SHP77 (cell line): ENCODE results near the gene ZNF292.

ENCODE experiments used
- DNase-seq, 2 experiments: peaks; one replicate each; lab custom pipeline; 2025; lab: John Stamatoyannopoulos, UW

The ZNF292 gene

DNA sequence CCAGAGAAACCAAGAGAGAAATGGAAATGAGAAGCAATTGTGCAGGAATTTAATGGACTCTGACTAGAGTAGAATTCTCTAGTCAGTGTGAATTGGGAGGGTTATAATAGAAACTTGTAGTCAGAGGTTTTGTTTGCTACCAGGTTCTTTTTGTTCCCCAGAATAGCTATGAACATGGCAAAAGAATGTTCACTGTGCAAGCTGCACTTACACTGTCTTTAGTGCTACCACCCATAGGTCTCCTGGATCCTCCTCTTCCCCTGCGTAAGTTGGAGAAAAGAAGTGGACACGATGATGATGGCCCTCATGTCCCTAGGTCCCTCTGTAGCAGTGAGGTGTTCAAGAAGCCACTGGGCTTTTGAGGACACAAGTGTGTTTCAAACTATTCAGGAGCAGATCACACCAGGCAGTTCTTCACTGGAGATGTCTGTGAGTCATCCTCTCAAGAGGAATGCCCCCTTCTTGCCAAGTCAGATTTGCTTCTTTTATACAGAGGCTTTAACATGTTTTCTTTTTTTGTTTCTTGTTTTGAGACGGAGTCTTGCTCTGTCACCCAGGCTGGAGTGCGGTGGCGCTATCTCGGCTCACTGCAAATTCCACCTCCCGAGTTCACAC is 119.4 kb downstream of the ZNF292 start:
- DNase-seq: no peak

DNA sequence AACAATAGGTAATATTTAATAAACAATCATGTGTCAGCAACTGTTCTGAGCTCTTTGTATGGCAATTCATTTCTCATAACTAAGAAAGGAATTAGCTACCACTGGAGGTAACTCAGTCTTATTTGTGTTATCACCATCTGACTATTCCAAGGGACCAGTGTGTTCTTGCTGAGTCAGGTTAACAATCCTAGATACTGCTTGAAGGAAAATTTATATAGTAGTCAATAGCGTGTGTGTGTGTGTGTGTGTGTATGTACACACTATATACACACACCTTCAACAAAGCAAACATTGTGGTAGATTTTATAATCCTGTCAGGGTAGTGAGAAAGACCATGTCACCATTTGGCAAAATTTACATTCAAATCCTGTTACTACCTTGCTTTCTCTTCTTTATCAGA is 121.3 kb downstream of the ZNF292 start:
- DNase-seq: peak in 1 of 2 experiments; percentile 0

DNA sequence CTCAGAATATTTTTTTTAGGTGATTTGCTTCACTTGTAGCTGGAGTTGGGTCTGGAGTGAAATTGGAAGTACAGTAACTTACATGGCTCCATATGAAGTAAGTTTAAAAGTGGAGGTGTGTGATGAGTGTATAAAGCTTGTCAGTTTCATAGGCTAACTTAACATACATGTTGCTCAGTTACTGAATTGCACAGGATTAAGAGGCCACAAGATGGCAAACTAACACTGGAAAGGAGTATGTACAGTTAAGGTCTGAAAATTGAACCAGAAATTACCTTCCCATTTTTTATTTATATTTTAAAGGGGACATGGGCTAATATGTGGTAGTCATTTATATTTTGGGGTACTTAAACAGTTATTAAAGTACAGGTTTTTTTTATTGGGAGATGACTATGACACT is 121.8 kb downstream of the ZNF292 start:
- DNase-seq: peak; percentile 14 to 26

DNA sequence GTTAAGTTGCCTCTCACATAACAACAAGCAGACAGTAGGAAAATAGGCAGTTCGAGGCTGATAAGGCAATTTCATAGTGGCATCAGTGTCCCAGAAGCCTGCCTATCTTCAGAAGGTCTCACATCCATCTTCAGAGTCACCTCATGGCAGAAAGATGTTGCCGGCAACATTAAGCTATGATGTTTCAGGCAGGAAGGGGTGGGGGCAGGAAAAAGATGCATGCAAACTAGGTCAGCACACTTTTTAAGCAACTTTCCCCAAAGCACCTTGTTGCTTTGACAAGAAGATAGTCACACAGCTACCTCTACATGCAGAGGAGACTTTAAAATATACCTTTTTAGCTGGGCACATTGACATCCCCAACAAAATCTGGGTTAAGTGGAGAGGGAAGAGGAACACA is 123.8 kb downstream of the ZNF292 start:
- DNase-seq: no peak

DNA sequence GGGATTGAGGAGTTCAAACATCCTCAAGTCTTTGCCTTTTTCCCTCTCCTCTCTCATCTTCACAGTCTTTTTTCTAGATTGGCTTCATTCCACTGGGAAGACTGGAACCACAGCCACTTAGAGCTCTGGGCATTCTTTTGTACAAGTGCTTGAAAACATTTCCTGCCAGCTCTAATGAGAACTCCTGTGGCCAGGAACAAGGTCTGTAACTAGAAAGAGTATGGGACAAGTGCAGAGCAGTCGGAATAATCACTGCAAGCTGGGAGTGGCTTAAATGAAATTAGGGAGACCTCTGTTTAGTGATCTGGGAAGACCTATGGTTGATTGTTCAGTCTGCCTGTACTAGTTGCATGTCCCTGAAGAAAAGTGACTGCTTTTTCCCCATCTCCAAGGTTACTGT is 126.1 kb downstream of the ZNF292 start:
- no peak for DNase-seq

DNA sequence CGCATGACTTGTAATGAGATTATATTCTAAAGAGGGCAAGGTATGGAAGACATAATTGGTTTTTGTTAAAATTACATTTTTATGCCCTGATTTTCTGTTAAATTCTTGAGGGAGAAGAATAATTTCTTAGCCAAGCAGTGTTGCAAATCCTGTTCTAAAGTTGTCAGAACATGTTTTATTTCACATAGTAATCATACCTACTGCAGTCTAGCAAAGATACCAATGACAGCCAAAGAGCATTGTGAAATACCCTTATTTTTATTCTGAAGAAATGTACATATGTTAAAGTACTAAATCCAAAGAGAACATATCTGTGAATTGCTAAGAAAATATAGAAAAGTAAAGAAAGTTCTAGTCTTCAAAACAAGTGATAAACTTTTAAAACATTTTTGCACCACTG is 127.4 kb downstream of the ZNF292 start:
- no peak for DNase-seq

DNA sequence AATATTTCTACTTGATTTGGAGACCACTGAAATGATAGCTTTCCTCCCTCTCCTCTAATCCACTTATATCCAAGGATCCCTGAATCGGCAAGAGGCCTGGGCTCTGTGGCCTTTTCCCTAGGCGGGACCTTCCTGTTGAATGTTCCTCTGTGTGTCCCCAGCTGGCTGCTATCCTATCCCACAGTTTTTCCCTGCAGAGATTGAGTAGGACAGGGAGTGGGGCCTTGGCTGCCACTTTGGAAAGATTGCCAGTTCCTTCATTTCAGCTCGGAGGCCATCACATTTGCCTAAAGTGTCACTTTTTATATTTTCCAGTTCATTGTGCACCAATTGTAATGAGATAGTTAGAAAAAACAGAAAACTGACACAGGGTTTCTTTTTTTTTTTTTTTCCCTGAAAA is 128.1 kb downstream of the ZNF292 start:
- no peak for DNase-seq

DNA sequence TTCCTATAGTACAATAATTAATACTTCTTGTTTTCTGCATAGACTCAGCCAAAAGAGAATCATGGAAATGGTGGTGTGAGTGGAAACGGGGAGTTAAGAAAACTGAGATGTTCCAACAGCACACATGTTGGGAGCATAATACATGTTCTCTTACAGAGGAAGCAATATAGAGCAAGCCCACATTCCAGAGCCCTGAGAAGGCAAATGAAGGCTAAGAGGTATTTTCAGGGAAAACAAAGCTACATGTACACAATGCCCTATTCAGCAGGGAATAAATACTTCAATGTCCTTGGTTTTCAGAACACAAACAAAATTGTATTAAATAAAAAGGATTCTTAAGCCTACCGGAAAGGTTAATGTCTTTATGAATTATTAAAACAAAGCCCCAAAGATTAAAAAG is 131.9 kb downstream of the ZNF292 start:
- no peak for DNase-seq

DNA sequence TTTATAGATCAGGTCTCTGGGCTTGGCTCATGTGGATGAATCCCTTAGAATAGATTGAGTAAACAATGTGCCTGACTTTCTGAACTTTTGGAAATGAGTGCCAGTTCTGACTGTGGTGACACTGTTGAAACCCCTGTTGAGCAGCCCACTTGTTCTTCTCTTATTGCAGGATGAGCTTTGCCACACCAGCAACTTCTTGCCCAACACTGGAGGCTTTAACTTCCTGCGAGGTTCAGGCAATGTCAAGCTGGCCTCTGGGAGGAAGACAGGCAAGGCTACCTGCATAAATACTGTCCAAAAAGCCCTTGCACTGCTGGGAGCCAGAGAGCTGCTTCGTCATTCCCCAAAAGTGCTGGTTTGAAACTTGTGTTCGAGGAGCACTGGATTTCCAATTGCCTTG is 134.2 kb downstream of the ZNF292 start:
- no peak for DNase-seq

DNA sequence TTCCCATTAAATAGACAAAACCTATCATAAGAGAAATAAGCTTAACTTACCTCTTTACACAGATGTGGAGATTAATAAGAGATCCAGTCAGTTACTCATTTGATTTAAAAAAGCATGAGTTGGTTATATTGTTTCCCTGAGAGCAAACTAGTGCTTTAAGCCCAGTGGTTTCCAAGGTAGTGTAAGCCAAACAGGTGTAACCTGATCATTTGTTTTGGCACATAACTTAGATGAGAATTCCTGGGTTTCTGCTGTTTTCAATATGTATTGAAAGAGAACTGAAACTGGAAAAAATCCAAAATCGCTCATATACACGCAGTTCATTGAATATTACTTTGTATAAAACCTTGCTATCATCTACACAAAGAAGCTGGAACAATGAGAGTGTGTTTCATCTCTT is 136.5 kb downstream of the ZNF292 start:
- DNase-seq: no peak

DNA sequence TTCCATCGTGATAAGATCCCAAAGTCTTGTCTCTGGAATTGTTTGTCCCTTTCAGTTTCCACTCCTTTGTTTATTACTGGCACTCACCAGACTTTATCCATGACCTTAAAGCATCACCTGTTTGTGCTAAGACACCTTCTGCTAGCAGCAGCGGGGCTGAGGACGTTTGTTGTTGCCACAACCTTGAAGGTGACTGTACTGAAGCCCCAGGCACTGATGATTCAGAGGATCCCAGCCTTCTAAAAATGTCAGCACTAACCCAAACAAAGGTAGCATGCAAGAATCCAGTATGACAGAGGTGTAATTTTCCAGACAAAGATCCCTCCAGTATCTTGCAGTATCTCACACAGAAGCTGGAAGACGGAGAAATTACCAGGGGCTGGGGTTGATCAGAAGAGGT is 138.2 kb downstream of the ZNF292 start:
- no peak for DNase-seq

DNA sequence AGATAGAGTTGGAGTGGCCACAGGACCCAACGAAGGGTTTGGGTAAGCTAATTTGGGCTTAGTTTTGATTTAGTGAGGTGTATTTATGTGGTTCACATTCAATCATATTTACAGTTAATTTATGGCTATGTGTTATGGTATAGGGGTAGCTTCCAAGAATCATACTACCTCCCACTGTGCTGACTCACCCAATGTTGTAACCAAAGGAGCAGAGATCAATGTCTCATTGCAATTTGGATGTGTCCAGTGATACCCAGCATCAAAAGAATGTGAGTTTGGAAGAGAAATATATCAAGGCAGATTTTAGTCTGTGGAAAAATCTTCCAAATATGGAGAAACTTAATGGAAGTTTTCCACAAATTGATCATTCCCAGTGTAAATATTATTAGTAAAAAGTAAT is 141.8 kb downstream of the ZNF292 start:
- DNase-seq: no peak

DNA sequence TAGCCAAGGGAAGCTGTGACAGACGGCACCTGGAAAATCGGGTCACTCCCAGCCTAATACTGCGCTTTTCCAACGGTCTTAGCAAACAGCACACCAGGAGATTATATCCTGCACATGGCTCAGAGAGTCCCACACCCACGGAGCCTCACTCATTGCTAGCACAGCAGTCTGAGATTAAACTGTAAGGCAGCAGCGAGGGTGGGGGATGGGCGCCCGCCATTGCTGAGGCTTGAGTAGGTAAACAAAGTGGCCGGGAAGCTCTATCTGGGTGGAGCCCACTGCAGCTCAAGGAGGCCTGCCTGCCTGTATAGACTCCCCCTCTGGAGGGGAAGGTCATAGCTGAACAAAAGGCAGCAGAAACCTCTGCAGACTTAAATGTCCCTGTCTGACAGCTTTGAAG is 145.9 kb downstream of the ZNF292 start:
- peak; percentile 20 to 41 for DNase-seq

DNA sequence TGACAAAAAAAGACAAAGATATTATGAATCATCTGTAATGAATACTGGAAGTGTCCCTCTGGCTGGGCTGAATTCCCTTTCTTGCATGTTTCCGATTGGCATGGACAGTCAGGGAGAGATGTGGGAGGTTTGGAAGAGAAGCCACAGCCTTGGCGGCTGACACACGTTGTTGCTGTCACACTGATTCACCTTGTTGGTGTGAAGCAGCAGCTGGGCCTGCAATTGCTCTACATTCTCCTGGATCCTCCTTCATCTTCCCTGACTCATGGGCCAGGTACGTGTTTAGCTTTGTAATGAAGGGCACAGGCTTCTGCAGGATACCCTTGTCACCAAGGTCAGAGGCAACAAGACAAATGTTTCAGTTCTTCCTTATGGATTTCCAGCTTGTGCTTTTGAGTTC is 153.6 kb downstream of the ZNF292 start:
- DNase-seq: no peak

DNA sequence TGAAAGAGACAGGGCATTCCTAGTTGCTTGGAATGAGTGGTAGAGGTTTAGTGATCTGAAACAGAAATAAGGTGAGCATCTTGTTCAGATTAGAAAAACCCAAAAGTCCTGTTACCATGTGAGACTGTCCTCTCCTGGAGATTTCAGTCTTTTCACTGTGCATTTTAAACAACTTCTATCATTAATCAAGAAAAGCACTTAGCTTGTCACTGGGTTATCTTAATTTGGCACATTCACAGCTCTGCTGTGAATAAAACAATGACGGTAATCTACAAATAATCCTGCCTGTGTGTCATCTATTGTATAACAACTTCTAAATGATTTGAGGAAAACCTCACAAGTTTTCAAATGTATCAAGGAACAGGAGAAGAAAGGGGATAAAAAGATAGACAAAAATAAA is 157.5 kb downstream of the ZNF292 start:
- no peak for DNase-seq
